ENCODE results near the gene NRSN1.

NRSN1 gene, protein sequence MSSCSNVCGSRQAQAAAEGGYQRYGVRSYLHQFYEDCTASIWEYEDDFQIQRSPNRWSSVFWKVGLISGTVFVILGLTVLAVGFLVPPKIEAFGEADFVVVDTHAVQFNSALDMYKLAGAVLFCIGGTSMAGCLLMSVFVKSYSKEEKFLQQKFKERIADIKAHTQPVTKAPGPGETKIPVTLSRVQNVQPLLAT

DNA sequence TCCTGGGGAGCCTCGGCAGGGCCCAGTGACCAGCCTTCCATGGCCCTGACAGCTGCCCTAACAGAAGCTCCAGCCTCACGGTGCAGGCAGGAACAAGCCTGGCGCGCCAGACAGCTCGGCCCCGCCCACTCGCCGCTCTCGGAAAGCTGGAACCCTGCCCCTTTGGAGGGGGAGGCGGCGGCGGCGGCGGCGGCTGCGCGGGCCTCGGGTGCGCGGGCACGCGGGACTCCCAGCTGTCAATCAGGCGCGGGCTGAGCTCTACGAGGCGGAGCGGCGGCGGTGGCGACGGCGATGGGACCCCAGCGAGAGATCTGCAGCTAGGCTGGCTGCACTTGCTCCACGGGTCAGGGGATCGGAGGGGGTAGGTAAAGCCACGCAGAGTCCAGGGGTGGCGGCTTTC lies at the start of gene NRSN1:
TSS of gene NRSN1 (plus strand) at position 236 of the 400 bp plus-strand sequence. CDS start 8,113 bp downstream, outside the sequence.
- no peak for DNase-seq (ENCODE audit: low read depth in 2 of 2)

DNA sequence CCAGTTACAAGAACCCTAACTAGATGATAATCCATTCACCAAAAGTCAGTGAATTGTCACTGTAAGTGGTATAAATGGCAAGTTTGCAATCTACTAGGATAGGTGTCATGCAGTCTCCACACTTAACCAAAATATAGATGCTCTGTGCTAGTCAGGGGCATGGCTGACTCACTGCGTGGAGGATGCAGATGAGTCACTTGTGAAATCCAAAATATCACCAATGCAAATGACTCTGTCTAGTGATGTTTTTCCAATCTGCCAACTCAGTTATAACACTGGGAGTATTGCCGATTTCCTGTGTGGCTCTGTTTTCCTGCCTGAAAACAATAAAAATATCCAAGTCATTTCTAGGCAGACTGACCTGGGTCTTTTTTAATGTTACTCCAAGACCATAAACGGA lies 47.8 kb upstream of the NRSN1 start:
- DNase-seq (ENCODE audit: low read depth in 2 of 2): no peak

DNA sequence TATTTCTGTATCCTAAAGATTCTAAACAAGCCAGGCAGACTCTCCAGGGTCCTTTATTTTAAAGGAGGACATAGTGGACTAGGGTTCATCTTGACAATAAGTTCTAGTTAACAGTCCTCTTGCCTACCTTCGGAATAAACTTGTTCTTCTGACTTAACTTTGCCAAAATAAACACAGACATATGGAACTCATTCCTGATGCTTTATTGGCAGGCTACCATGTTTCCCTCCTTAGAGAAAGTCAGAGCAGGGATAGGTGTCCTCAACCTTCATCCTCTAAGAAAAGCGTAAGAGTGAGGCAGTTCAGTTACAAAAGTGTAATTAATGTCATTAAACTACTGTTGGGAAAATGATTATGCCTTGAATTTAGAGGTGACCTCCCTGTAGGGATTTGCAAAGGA lies 46.9 kb upstream of the NRSN1 start:
- no peak for DNase-seq (ENCODE audit: low read depth in 2 of 2)

DNA sequence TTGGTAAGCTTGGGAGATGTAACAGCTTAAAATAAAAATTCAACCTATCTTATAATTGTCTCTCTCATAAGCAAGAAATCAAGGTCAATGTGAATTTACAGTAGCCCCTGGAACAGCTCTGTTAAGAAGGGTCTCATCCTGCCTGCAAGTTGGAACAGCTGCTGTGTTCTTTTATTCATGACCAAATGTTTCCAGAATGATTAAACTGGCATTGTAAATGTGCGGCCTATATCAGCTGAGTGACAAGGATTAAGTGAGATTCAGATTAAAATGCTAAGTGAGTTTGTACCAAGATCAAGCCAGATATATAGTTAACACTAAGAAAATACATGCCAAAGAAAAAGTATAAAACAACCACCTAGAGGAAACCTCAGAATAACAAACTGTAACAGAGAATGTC lies 45.3 kb upstream of the NRSN1 start:
- no peak for DNase-seq (ENCODE audit: low read depth in 2 of 2)

DNA sequence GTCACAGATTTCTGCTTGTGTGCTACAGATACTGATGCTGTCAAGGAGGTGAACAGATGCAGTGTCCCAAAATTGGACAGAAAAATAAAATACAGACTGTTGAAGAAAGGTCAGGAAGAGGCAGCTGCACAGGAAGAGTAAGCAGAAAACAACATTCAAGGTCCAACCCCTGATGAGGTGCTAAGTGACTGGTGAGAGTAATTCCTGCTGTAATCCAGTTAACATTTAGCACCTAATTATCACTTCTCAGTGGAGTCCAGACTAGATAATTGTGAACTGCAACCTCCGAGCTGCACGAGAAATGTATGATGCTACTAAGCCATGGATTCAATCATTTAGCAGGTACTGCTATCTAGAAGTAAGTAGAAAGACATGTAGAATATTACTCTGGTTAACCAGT lies 36.3 kb upstream of the NRSN1 start:
- DNase-seq (ENCODE audit: low read depth in 2 of 2): no peak

DNA sequence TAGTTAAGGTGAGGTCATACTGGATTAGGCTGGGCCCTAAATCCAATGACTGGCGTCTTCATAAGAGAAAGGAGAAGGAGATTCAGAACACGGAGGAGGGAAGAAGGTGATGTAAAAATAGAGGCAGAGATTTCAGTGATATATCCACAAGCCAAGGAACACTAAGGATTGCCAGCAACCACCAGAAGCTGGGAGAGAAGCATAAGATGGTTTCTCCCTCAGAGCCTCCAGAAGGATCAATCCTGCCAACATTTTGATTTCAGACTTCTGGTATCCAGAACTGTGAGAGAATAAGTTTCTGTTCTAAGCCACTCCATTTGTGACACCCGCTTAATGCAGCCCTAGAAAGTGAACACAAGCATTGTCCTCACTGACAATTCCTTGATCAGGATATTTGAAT lies 33.6 kb upstream of the NRSN1 start:
- no peak for DNase-seq (ENCODE audit: low read depth in 2 of 2)

DNA sequence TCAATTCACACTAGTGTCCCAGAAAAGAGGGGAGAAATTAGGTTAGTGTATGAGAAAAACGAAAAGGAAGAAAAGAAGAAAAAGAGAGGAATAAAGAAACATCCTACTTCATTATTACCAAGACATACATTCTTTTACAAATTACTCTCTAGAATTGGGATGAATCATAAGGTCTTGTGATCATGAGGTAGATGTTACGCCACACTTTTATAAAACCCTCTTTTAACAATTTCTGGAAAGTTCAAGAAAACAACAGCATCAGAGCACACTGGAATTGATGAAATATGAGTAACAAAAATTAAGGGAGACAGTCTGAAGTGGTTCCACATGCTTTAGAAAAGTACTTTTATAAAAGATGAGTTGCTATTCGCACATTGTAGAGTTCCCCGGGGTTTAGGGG lies 32.6 kb upstream of the NRSN1 start:
- no peak for DNase-seq (ENCODE audit: low read depth in 2 of 2)

DNA sequence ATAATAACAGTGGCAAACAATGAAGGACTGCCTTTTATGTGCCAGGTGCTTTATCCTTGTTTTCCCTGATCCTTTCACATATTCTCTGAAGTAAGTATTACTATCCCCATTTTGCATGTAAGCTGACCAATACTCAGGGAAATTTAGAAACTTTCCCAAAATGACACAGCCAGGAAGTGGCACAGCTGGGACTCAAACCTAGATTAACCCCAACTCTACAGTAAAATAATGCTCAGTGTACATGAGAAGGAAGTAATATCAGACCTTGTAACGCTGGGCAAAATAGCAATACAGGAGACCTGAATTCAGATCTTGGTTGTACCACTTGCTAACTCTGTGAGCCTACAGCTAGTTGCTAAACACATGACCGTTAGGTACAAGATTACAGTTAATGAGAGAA lies 26.8 kb upstream of the NRSN1 start:
- no peak for DNase-seq (ENCODE audit: low read depth in 2 of 2)

DNA sequence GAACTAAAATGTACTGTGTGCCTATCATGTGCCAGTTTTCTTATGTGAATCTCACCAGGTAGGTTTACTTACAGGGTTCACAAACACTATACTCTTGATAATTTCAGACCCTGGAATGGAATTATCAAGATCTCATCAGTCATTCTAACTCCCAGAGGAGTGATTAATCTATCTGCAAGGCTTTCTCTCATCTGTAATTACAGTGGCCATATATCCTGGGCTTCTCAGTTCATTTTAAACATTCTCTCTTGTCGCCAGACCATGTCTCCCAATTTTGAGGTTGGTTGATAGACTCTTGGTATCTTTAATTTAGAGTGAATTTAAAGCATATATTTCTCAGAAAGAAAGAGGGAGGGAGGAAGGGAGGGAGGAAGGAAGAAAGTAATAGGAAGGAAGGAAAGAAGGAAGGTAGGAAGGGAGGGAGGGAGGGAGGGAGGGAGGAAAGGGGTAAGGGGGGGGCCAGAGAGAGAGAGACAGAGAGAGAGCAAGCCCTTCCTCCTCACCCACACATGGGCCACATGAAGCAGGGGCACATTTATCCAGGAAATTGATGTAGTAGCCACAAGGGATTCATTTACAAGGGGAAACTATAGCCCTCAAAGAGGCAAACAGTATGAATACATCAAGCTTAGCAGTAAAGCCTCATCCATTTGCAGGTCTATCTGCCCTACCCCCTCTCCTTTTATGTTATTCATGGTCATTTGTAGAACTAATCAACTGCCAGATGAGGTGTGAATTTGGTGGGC lies 25.8 kb upstream of the NRSN1 start:
- no peak for DNase-seq (ENCODE audit: low read depth in 2 of 2)

DNA sequence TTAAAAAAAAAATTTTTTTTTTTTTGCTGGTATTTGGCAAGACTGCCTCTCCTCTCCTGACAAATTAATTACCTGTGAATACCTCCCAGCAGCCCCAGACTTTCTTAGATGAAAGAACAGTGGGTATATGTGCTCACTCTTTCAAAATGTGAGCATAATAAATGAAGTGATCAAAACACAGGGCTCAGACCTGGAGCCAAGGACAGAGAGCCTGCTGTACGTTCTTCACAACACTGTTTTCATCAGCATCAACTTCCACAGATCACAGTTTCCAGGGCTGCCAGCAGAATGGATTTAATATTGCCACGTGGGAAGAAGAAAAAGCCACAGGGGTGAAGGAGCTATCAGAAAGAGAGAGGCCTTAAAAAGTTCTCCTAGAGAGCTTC lies 25.3 kb upstream of the NRSN1 start:
- DNase-seq (ENCODE audit: low read depth in 2 of 2): no peak

DNA sequence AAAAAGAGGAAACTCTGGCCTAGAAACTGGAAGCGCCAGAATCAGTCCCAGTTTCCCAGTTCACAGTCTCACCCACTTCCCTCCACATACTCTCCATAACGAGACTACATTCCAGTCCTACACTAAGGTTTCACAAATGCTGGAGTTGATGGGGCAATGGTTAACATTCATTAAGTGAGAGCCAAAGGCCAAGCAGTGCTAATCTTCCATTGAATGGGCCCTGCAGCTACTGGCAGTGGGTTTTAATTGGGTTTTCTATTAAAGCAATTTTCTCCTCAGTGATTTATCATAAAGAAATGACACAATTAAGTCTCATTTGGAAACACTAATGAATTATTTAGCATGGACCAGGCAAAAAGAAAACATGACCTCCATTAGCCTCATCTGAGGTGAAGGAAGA lies 20.8 kb upstream of the NRSN1 start:
- DNase-seq (ENCODE audit: low read depth in 2 of 2): no peak

DNA sequence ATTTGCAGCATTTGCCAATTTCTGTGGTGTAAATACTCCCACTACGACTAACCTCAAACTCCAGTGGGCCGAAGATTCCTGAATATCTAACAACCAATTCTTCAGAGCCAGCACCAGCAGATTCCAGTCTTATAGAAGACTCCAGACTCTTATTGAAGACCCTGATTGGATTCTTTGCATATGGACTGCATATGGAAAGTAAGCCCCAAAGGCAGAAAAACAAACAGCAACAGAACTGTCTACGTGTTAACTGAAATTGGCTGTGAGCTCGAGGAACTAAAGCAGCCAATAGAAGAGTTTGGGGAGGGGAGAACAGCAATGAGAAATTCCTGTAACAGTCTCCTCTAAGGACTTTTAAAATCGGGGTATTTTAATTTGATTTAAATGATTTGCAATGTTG lies 19.7 kb upstream of the NRSN1 start:
- DNase-seq (ENCODE audit: low read depth in 2 of 2): no peak

DNA sequence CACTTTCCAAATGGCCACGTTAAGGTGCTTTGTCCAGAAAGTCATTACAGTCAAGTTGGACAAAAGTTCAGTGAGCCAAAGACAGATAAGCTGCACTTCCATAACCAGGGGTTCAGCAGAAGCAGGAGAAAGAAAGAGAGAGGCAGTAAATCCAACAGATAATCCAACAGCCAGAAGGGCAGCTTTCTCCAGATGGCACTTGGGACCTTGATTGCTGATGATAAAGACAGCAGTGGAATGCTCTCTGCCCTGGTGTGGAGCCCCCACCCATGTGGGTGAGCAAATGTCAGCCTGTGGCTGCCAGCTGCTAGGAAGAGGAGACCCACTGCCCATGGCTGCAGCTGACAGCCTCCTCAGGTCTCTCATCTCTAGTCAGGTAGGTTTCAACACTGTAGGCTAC lies 18.7 kb upstream of the NRSN1 start:
- no peak for DNase-seq (ENCODE audit: low read depth in 2 of 2)

DNA sequence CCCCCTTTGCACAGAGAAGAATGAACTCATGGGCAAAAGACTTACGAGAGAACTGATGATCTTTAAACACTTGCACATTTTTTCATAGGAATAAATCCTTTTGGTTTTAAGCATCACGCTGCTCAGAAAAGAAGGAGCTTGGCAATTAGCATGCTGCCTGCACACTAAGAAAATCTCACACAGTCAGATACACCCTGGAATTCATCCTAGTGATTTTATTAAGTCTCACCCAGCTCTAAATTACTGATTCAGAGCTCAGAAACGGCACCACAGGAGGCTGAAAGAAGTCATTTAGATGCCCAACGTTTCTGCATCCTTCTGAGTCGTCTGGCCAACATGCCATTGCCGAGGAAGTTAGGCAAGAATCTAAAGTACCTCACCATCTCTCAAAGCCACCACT lies 18.0 kb upstream of the NRSN1 start:
- DNase-seq (ENCODE audit: low read depth in 2 of 2): no peak

DNA sequence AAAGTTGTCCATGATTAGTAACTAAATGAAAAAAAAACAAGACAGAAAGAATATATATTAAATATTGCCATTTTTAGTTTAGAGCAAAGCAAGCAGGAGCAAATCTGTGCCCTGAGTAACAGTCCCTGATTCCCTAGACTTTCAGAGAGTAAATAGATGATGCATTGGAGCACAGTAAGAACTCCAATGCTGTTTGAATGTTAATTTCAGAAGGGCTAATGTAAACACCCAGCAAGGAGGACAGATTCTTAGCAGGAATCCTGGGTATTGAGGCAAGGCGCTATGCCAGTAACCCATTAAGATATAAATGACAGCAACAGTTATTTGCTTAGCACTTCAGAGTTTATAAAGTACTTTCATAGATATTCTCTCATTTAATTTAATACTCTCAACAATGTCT lies 15.6 kb upstream of the NRSN1 start:
- no peak for DNase-seq (ENCODE audit: low read depth in 2 of 2)

DNA sequence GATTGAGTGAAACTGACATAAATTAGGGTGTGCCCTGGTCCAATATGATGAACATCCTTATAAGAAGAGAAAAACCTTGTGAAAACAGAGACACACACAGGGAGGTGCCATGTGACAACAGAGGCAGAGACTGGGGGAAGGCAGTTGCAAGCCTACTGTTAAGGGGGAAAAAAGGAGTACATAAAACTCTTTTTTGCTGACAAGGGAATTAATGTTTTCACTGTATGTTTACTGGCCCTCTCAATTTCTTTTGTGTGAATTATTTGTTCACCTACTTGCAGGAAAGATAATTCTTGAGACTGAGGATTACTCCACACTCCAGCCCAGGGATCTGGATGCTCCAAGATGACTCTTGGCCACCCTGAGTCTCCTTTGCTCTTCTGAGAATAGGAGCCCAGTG lies 12.1 kb upstream of the NRSN1 start:
- no peak for DNase-seq (ENCODE audit: low read depth in 2 of 2)

DNA sequence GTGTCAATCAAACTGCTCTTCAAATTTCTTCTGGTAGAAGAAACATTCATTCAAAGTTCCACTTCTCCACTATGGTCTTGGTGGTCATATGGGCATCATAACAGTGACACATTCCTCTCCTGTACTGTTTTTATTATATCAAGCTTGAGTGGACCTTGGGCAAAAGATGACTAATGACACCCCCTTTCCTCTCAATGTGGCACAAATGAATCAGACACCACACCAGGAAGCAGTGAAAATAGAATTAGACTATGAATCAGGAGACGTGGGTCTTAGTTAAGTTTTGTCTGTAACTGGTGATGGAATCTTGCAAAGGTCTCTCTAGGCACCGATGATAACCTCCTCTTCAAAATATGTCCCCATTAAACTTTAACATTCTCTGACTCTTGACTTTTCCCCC lies 9.0 kb upstream of the NRSN1 start:
- DNase-seq (ENCODE audit: low read depth in 2 of 2): no peak

DNA sequence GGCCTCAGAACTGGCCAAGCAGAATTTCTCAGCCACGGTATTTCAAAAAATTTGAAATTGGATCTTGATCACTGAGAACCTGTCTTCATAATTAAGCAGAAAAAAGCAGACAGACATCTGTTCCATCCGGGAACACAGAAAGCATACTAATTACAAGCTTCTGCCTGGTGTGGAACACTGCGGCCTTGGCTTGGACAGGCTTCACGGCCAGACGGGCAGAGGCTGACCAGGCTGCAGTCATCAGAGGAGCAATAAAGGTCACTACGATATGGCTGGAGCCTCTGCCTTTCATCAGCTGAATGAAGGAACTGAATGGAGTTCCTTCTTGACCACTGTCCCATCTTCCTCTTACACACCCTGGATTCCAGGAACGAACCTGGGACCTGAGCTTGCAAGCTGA lies 3.9 kb upstream of the NRSN1 start:
- no peak for DNase-seq (ENCODE audit: low read depth in 2 of 2)

DNA sequence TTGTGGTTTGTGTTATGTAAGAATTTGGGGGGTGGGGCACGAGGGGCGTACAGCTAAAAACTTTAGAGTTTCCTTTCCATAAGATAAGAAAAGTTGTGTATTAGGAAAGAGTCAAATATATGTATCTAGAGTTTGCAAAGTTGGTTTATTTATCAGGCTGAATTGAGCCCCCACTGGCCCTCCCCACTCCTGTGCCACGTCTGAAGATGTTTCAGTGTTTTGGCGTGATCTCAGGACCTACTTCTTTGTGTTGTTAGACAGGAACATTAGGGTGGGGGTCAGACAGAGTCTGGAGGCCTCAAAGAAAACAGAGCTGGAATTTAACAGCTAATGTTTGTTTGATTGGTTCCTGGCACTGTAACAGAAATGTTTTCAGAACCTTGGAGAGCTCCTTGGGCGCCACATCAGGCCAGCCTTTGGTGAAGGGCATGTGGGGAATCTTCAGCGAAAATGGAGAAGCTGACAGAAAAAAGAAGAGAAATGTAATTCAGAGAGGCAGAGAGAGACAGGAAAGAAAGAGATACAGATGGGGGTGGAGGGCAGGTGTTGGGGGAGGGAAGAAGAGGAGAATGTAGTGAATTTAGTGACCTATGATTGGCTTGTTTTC lies 674 bp downstream of the NRSN1 start:
- DNase-seq (ENCODE audit: low read depth in 2 of 2): no peak

DNA sequence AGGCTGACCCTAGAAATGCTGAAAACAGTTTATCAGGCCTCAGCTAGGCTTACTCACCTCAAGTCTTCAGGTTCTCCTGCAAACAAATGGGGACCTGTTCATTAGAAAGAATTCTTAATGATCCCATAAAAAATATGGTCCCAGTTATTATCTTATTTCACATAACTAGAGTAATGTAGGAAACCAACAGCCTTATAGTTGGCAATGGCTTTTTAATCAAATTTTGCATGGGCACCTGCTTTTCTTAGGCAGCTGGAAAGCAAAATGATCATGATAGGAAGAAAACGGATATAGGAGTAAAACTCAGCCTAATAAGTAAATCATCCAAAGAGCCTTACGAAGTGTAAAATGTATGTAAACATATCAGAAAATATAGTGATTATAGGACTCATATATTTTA lies 1.3 kb downstream of the NRSN1 start:
- no peak for DNase-seq (ENCODE audit: low read depth in 2 of 2)

DNA sequence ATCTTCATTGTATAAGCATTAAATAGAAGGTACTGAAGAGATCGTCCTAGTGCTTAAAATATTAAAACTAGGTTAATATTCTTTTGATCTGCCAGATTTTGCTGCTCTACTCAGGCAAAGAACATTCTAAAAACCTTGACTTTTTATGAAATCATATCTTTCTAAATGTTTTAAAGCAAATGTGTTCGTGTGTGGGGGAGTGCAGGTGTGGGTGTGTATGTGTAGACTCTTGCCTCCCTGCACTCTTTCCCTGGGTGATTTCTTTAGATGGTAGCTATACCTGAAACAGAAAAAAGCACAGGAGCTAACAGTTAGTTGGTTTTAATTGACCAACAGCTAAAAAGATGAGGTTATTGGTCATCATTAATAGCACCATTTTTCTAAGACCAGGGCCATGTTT lies 5.7 kb downstream of the NRSN1 start:
- no peak for DNase-seq (ENCODE audit: low read depth in 2 of 2)

DNA sequence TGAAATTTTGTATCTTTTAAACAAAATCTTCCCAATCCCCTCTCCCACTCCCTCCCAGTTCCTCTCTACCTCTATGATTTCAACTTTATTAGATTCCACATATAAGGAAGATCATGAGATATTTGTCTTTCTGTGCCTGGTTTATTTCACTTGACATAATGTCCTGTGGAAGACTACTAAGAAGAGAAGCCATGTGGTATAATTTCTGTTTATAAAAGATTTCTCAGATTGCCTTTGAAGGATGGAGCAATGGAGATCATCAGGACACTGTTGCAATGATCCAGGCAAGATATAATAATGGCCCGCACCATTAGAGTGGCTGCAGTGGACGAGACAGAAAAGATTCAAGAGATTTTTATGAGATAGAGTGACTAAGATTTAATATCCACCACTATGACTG lies 13.1 kb downstream of the NRSN1 start:
- no peak for DNase-seq (ENCODE audit: low read depth in 2 of 2)

DNA sequence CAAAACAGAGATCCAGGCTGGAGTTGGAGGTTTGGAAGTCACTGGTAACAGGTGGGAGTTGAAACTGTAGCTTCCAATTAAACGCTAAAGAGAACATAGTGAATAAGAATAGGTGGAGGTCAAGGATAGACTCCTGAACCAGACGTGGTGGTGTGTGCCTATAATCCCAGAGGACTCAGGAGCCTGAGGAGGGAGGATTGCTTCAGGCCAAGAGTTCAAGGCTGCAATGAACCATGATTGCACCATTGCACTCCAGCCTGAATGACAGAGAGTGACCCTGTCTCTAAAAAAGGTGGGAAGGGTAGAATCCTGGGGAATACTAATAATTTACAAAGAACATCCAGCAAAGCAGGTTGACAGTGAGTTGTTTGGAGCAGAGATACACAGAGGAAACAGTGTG lies 13.6 kb downstream of the NRSN1 start:
- no peak for DNase-seq (ENCODE audit: low read depth in 2 of 2)

DNA sequence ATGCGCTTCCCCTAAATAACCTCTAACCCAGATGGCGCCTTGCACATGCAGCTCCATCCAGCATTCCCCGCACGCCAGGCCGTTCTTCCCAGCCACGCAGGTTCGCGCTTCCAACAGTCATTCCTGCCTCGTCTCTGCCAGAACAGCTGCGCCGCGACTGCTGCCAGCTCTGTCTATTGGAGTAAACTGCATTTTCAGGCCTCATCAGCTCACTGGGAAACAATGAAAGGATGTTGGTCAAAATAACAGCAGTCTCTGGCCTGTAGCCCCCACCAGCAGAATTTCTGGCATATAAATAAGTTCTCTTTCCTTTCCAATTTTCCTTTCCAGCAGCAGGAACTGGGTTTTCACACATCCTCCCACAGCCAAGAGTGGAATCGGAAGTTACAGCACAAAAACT lies 14.6 kb downstream of the NRSN1 start:
- no peak for DNase-seq (ENCODE audit: low read depth in 2 of 2)
